Pancreas (tissue), 10 donors: ENCODE data around the gene GABRR2. TPM values are rescaled to one million over a fixed set of nuclear protein-coding genes. Genes with fewer than 3 reads are reported as not detected.

Experiments used
- ATAC-seq, 4 donors: fragments of 200-7000 bp; cut with Tn5 transposase; one replicate each; pipeline versions ENCODE4 v1.8.0 to v1.9.1; 2020; ENCODE audit warnings: mild to moderate bottlenecking in 4 of 4, moderate library complexity in 4 of 4
- DNase-seq, 6 donors: peaks; one replicate each; pipeline ENCODE4 v3.0.0-alpha.2; 2020
- FAIRE-seq: peaks from 2 replicates; lab custom pipeline; 2012; peaks lifted over from hg19 to GRCh38; lab: Jason Lieb, UNC
- H3K27ac ChIP-seq, 4 donors: fragments of 200-600 bp; sonication (generic); 1 replicate in 3 of 4; 2 replicates in 1 of 4; pipeline versions ENCODE4 v1.5.0 to v1.8.0; 2020
- H3K27me3 ChIP-seq, 4 donors: fragments of 200-600 bp; one replicate each; pipeline ENCODE4 v1.8.0; 2021
- H3K36me3 ChIP-seq, 3 donors: fragments of 200-600 bp; sonication (generic) in 1 of 3; one replicate each; pipeline versions ENCODE4 v1.5.0 to v1.8.0; 2020 to 2021
- H3K4me1 ChIP-seq, 3 donors: fragments of 200-600 bp; one replicate each; pipeline ENCODE4 v1.8.0; 2021
- H3K4me3 ChIP-seq, 4 donors: fragments of 200-600 bp; sonication (generic) in 2 of 4; one replicate each; pipeline versions ENCODE4 v1.5.0 to v1.8.0; 2020 to 2021
- H3K9me3 ChIP-seq, 4 donors: fragments of 200-600 bp; one replicate each; pipeline ENCODE4 v1.8.0; 2021
- CTCF ChIP-seq, 4 donors: fragments of 200-600 bp; sonication (generic) in 3 of 4; IDR thresholded peaks; one replicate each; pipeline versions ENCODE4 v1.5.0 to v1.8.0; 2021; ENCODE audit warnings: antibody characterized with exemption in 4 of 4
- WGBS, 2 donors: extraction: QIAGEN DNeasy Blood & Tissue Kit; methylation state at CpG; one replicate each; pipeline ENCODE4 v1.1.7; 2013; 5-methylcytosine and 5-hydroxymethylcytosine counted together
- intact Hi-C, 3 donors: fragments of 100-400 bp; cut with DNase I; formaldehyde crosslinking; loops; one replicate each; pipeline versions ENCODE4 v1.11.1 to v1.14.2; 2022
- polyA plus RNA-seq, 2 donors: library from polyadenylated mRNA; stranded (reverse); fragments of 200-250 nt; gene quantifications; one replicate each; pipeline ENCODE4 v1.2.3, GENCODE V29; 2013
- total RNA-seq, 6 donors: library from RNA; stranded (reverse); fragmentation: NEBNext Ultra II Directional in 4 of 6; extraction: Animal tissue kit (Norgen Biotek cat#: 25700) in 4 of 6; gene quantifications; one replicate each; pipeline versions ENCODE4 v1.2.1 to v1.2.4, GENCODE V29; 2021 to 2023
- donor health status: healthy with polysubstance abuse.
- donor health status: DM: no; HTN: no; CAD: no; lungs with moderate emphysema.
- donor health status: DM: no; HTN: no; CAD: no.
- donor health status: control.
- donor health status: control.
- donor health status: Bipolar disorder and iron deficiency.
- donor health status: DM: yes; HTN: yes; CAD: no.
- donor health status: DM: no; HTN: no; CAD: no.
- donor health status: DM: no; HTN: no; CAD: no.
- donor health status: DM: yes; HTN: yes; CAD: no.

GABRR2 gene
- total and polyA plus RNA-seq, 8 donors: 0.14 to 0.75 (median 0.27) TPM; not detected in 1

GRCh38 chr6:89268776-89269175, 46.3 kb downstream of the GABRR2 start:
- no peaks in the 10 kb centered on the region for H3K36me3 ChIP-seq
- 84 to 86% methylated on average over 7 of the region's 7 CpGs for WGBS, 2 donors
- TF ChIP-seq CTCF (IDR thresholded peaks at IDR 0.05): no peak
- FAIRE-seq (no peak), ATAC-seq (no peak), DNase-seq (no peak)
- H3K4me3 ChIP-seq: no peak overlapping the region
- H3K27me3 ChIP-seq: no peaks in the 10 kb centered on the region
- H3K4me1 ChIP-seq: no peaks in the 10 kb centered on the region
- H3K27ac ChIP-seq: no peak overlapping the region
- intact Hi-C loops: no loop called here
- no peaks in the 10 kb centered on the region for H3K9me3 ChIP-seq

GRCh38 chr6:89267918-89268317, 47.2 kb downstream of the GABRR2 start:
- no peaks in the 10 kb centered on the region for H3K36me3 ChIP-seq
- no peak overlapping the region for H3K27ac ChIP-seq
- intact Hi-C loops: no loop called here
- TF ChIP-seq CTCF (IDR thresholded peaks at IDR 0.05): no peak
- 92 to 95% methylated on average over 4 of the region's 4 CpGs for WGBS, 2 donors
- H3K4me1 ChIP-seq: no peaks in the 10 kb centered on the region
- DNase-seq: no peak
- no peaks in the 10 kb centered on the region for H3K9me3 ChIP-seq
- no peak for FAIRE-seq
- no peak for ATAC-seq
- no peaks in the 10 kb centered on the region for H3K27me3 ChIP-seq
- no peak overlapping the region for H3K4me3 ChIP-seq

GRCh38 chr6:89264296-89264695, 50.8 kb downstream of the GABRR2 start:
- no peak for FAIRE-seq
- no peak for DNase-seq
- intact Hi-C loops: no loop called here
- no peak for TF ChIP-seq CTCF (IDR thresholded peaks at IDR 0.05)
- Histone ChIP-seq H3K27me3 (no peaks in the 10 kb centered on the region), H3K36me3 (no peaks in the 10 kb centered on the region), H3K4me3 (no peak overlapping the region), H3K4me1 (peaks cover 0 to 10% (median 6%) of the 10 kb centered on the region in 3 donors), H3K9me3 (no peaks in the 10 kb centered on the region), H3K27ac (no peak overlapping the region)
- no peak for ATAC-seq
- 82 to 83% methylated on average over 20 of the region's 20 CpGs for whole genome bisulfite sequencing, 2 donors

GRCh38 chr6:89260832-89261231, 54.3 kb downstream of the GABRR2 start:
- no peak overlapping the region for H3K27ac ChIP-seq
- no peaks in the 10 kb centered on the region for H3K36me3 ChIP-seq
- H3K4me1 ChIP-seq: peaks cover 0 to 10% (median 6%) of the 10 kb centered on the region in 3 donors
- intact Hi-C loops: no loop called here
- H3K9me3 ChIP-seq: no peaks in the 10 kb centered on the region
- no peak for TF ChIP-seq CTCF (IDR thresholded peaks at IDR 0.05)
- ATAC-seq (peak; percentile 31 to 73 (median 66)), DNase-seq (no peak), FAIRE-seq (no peak)
- no peaks in the 10 kb centered on the region for H3K27me3 ChIP-seq
- no peak overlapping the region for H3K4me3 ChIP-seq
- 16% methylated on average over 5 of the region's 5 CpGs for WGBS, 2 donors

- DNase-seq (no peak), ATAC-seq (peak in 2 of 4 donors; percentile 35 to 44), FAIRE-seq (no peak)
- intact Hi-C loops: no loop called here
- no peak for TF ChIP-seq CTCF (IDR thresholded peaks at IDR 0.05)
- Histone ChIP-seq H3K36me3 (no peaks in the 10 kb centered on the region), H3K27me3 (no peaks in the 10 kb centered on the region), H3K27ac (no peak overlapping the region), H3K4me1 (peaks cover 0 to 10% (median 6%) of the 10 kb centered on the region in 3 donors), H3K9me3 (no peaks in the 10 kb centered on the region), H3K4me3 (no peak overlapping the region)
- 40 to 59% methylated on average over 4 of the region's 4 CpGs for WGBS, 2 donors
Measured at GRCh38 chr6:89260310-89260709, 54.8 kb downstream of the GABRR2 start.
